Lower leg skin (tissue), 3 donors: Measurements from ENCODE around the gene MET.

Experiments used
- POLR2A ChIP-seq, 2 donors: fragments of 450-650 bp; IDR thresholded peaks; one replicate each; pipeline ENCODE4 v1.6.1; 2016 to 2017; ENCODE audit warnings: antibody characterized with exemption in 2 of 2, mild to moderate bottlenecking in 1 of 2, moderate library complexity in 1 of 2
- TF ChIP-seq, protein P1 (sequence below), 3 donors: fragments of 450-650 bp; IDR thresholded peaks; one replicate each; pipeline ENCODE4 v1.5.1; 2016; ENCODE audit warnings: antibody characterized with exemption in 3 of 3, mild to moderate bottlenecking in 3 of 3, moderate library complexity in 2 of 3

DNA sequence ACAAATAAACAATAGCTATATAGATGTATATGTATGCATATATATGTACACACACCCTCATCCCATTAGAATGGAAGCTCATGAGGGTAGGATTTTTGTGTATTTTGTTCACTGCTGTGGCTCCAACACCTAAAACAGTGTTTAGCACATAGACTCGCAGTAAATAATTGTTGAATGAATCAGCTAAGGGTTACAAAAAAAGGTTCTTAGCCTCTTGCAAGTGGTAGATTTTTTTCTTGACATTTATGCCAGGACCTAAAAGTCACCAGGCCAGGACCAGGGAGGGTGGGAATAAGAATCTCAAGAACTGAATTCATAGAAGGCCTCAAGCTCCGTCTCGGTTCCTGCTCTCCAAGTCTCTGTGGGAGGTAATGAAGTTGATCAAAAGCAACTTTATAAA lies 107.9 kb downstream of the MET start:
- TF ChIP-seq, protein P1, sequence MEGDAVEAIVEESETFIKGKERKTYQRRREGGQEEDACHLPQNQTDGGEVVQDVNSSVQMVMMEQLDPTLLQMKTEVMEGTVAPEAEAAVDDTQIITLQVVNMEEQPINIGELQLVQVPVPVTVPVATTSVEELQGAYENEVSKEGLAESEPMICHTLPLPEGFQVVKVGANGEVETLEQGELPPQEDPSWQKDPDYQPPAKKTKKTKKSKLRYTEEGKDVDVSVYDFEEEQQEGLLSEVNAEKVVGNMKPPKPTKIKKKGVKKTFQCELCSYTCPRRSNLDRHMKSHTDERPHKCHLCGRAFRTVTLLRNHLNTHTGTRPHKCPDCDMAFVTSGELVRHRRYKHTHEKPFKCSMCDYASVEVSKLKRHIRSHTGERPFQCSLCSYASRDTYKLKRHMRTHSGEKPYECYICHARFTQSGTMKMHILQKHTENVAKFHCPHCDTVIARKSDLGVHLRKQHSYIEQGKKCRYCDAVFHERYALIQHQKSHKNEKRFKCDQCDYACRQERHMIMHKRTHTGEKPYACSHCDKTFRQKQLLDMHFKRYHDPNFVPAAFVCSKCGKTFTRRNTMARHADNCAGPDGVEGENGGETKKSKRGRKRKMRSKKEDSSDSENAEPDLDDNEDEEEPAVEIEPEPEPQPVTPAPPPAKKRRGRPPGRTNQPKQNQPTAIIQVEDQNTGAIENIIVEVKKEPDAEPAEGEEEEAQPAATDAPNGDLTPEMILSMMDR (IDR thresholded peaks at IDR 0.05) = no peak
- TF ChIP-seq POLR2A (IDR thresholded peaks at IDR 0.05) = no peak
